UCSD-AML1 (cell line): ENCODE measurements around the gene MANBA.
A peak's percentile ranks its signal among the peaks of the same experiment; 100 is the strongest.

Experiments used
- DNase-seq: peaks from one replicate; lab custom pipeline; 2025; ENCODE audit not compliant: unreplicated experiment; lab: John Stamatoyannopoulos, UW

MANBA gene

DNA sequence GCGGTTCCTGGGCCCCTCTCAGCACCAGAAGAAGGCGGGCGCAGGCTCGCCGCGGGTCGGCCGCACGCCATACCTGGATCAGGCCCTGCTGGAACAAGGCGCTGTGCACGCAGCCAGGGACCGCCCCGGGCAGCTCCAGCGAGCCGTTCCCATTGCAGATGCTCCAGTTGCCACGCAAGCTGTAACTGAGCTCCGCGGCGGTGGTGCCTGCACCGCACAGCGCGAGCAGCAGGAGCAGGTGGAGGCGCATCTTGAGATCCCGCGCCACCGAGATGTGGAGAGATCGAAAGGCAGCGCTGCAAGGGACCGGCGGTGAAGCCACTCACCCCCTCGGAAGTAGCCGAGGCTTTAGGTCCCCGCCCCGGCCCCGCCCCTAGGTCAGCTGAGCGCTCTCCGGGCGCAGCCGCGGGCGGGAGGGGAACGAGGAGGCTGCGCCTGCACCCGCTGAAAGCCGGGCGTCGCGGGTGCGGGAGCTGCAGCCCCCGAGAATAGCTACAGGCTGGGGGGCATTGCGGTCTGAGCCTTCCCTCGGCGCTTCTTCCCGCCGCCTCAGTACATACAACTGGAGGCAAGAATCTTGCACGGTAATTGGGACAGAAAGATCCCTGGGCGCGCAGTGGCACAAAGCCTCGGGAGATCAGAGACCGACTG, at the start of gene MANBA:
Gene MANBA, minus strand, starts transcription at position 324 of the 651 bp plus-strand sequence. Its CDS starts 74 bp downstream, at position 250.
- peak; percentile 88 for DNase-seq

DNA sequence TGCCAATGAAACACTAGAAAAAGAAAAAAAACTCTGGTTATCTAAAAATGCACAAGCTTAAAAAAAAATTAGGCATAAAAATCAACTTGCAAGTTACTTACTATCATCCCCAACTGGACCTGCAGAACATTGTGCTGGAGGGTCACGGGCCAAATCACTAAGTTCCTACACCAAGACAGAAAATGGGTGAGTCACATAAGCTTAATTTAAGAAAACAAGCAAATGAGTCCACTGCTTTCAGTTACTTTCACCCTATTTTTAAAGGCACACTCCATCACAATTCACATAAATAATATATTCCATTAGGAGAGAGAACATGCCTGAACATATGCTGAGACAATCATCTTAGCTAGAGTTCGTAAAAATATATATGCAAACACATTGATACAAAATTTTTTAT, 48.9 kb upstream of the MANBA start:
- no peak for DNase-seq

DNA sequence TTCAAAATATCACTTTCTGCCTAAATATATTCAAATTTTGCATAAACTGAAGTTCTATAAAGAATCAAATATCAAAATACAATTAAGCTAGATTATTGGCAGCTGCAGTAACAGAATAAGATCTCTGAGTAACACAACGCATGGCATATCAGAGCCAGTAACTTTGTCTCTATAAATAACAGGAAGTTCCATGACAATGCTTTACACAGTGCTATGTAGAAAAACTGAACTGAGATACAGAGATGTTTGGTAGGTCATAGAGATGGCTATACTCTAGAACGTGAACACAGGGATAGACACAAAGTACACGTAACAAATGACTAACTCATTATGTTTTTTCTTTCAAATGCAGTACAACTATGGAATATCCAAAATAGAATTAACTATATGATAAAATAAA, 48.4 kb upstream of the MANBA start:
- no peak for DNase-seq

DNA sequence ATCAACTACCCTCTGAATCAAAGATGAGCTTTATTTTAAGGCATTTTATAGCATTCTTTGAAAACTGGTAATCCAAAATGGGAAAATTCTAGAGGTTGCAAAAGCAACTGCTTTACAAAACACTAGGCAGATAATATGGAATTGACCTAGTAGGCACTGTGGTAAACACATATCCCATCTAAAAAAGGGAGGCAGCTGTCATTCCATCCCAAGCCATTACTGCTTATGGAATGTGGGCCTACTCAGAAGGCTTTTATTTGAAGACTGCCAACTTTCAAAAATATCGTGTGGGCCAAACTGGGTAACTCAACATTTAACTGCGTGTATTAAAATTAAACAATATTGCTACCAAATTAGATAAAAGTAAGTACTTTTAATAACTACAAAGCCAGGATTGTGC, 47.2 kb upstream of the MANBA start:
- DNase-seq, result no peak

DNA sequence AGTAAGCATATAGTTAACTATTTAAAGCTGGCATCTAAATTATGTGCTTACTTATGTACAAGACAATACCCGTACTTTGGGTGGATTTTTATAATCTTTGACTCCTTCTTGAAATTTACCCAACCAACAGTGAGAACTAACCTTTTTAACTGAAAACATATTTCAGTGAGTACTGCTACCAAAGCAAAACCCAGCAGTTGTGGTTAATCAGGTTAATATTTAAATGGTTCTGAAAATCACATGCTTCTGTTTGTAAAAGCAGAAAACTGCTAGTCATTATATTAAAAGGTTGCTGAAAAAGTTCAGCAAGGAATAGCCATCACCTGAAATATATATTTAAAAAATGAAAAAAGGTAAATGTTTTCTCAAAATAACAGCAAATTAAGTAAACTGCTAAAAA, 46.6 kb upstream of the MANBA start:
- DNase-seq, result no peak

DNA sequence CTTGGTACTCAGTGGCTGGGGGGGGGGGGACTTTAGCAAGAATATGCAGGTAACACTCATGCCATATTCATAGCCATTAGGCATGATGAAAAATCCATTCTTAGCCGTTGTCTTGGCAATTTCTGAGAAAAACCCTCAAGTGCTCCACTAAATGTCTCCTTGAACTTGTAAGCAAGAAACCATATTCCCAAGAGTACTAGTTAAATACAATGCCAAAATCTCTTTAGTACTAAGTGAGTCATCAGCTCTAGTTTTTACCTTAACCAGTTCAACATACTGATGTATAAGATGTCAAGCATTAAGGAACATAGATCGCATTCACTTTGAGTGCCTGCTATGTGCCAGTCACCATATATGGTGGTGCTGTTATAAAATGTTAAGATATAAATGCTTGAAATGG, 39.0 kb upstream of the MANBA start:
- DNase-seq, result no peak

DNA sequence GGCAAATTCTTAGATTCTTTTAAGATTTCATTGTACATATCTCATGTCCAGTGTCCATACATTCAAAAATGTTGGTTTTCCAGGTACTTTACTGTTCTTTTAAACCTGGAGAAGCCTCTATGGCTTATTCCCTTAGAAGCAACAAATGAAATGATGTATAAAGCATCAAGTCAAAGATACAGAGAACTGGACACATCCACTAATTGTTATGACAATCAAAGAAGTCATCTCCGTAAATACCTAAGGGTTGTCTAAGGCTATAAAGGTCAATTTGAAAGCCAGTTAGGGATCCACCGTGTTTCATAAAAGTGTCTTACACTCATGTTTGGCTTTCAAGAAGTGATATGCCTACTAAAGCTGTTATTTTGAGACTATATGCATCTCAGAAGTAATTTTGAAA, 34.2 kb upstream of the MANBA start:
- no peak for DNase-seq

DNA sequence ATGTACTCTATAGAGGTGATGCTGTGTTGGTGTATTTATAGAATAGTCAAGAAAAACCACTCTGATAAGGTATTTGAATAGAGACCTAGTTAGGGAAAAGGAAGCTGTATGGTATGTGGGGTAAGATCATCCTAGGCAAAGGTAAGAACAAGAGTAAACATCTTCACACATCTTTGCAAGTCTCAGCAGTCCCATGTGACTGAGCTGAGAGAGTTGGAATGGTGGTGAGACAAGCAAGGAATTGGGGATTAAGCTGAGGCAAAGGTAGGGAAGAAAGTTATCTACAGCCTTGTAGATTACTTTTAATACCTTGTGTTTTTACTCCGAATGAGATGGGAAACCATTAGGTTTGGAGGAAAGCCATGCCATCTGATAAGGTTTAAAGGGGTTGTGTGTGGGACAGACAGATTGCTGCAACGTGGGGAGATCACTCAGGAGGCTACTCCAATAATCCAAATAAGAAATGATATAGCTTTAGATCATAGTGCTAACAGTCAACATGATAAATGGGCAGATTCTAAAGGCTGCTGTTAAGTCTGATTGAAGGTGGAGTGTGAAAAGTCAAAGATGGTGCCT, 31.7 kb upstream of the MANBA start:
- DNase-seq, result no peak

DNA sequence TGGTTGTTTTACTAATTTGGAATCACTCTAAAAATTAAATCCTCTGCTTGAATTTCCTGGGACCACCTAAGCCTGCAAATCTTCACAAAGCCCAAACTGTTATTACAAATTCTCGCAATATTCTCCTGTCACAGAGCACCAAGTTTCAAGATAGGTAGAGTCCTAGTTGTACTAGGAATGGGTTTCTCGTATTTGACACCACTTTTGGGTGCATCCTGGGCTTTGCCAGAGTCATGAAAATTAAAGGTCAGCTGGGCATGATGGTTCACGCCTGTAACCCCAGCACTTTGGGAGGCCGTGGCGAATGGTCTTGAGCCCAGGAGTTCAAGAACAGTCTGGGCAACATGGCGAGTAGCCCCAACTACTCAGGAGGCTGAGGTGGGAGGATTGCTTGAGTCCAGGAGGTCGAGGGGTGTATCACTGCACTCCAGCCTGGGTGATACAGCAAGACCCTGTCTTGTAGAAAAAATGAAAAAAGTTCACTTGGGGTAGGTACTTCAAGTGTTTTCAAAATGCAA, 30.6 kb upstream of the MANBA start:
- DNase-seq, result peak; percentile 14

DNA sequence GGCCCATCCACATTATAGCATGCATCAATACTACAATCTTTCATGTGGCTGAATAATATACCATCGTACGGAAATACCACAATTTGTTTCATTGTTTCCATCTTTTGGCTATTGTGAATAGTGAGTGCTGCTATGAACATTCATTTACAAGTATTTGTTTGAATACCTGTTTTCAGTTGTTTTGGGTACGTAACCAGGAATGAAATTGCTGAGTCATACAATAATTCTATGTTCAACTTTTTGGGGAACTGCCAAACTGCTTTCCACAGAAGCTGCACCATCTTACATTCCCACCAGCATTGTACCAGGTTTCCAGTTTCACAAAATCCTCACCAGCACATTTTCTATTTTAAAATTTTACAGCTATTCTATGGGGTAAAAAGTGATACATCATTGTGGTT, 28.5 kb upstream of the MANBA start:
- no peak for DNase-seq

DNA sequence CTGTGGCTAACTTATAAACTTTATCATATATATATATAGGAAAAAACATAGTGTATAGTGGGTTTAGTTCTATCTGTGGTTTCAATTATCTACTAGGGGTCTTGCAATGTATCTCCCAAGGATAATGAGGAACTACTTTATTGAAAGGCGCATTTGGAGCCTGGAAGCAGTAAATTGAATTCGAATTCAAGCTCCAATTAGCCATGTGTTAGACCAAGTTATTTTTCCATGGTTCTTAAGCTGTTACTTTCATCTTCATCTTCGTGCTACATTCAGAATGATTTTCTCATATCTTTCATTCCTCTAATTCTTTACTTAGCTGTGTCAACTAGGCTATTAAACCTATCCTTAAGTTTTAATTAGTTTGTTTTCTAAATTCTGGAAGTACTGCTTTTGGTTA, 27.2 kb upstream of the MANBA start:
- DNase-seq, result no peak

DNA sequence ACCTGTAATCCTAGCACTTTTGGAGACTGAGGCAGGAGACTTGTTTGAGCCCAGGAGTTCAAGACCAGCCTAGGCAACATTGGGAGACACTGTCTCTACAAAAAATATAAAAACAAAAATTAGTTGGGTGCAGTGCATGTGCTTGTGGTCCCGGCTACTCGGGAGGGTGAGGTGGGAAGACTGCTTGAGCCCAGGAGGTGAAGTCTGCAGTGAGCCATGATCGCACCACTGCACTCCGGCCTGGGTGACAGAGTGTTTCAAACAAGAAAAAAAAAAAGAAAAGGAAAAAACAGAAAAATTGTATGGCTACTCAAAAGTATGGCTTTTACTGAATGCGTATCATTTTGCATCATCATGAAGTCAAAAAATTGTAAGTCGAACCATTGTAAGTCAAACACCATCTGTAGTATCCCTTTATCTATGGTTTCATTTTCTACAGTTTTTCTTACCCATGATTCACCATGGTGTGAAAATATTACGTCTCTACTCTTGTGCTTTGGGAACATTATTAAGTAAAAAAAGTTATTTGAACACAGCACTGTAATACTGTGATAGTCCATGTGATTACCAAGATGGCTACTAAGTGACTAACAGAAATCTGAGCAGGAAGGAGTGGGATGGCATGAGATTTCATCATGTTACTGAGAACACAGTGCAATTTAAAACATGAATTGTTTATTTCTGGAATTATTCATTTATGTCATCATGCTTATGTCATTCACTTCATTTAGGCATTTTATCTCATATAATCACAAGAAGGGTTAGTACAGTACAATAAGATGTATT, 26.5 kb upstream of the MANBA start:
- no peak for DNase-seq

DNA sequence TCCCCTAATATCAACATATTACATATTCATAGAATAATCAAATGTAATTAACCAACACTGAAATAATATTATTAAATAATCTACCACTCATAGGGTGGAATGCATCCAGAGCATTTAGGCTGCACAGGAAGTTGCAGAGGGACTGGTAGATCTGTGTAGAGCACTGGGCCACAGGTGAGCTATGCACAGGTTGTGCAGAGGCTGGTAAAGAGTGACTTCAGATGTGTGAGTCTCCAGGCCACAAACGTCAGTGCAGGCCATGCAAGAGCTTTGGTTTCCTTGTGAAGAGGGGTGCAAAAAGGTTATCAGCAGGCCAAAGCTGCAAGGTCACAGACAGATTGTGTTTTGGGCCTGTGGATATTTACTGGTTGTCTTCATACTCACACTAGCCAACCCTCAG, 25.5 kb upstream of the MANBA start:
- DNase-seq, result no peak

DNA sequence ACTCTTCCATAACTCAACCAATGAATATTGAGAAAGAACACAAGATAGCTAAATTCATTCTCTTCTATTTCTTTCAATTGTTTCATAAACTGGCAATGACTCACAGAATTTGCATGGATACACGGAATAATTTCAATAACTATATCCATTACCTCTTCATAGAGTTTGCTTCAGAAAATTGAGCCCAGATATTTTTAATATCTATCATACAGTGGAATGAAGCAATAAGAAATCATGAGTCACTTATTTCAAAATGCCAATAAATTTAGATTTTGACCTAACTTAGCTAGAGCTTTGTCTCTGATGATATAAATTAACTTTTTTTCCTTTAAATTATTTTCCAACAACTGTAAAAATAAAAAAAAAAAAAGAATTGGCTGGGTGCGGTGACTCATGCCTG, 22.2 kb upstream of the MANBA start:
- DNase-seq, result no peak

DNA sequence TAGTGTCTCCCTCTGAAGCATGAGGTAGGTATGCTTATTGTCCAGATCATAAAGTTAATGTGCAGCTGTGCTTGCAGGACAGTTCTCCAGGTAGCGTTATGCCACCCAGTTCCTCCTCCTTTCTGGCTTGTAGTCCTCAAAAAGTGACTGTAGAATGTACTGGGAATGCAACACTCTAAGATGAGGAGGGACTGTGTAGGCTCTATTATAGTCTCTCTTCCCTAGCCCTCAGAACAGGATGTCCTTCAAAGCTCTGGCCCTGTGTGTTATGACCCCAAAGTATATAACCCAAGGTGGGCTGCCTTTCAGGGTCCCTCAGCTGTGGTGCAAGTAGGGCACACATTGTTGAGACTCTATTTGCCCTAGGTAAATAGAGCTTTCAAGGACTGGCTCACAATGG, 20.8 kb upstream of the MANBA start:
- no peak for DNase-seq

DNA sequence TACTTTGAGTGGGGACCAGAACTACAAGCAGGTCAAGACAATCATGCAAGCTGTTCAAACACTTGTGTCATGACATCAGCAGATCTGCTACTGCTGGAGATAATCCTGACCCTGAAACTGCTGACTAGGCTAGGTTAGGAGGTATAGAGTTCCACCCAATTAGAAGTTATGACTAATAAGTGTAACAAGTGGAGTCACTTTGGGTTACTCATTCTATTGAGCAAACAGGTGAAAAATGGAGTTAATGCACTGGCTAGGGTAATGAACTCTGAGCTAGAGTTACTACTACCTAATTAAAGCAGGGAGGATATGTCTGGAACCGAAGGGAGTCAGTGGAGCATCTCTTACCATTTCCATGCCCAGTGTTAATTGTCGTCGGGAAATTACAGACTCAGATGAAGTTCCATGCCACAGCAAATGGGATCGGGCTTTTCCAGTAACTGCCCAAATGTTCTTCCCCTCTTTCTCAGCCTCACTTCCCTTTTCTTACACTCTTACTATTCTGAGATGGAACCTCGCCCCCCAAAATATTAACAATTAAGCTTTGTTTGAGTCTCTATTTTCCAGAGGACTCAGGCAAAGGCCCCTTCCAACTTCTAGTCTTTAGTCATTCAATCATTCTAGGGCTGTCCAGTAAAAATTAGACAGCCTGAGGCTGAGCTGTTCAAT, 19.8 kb upstream of the MANBA start:
- DNase-seq, result no peak

DNA sequence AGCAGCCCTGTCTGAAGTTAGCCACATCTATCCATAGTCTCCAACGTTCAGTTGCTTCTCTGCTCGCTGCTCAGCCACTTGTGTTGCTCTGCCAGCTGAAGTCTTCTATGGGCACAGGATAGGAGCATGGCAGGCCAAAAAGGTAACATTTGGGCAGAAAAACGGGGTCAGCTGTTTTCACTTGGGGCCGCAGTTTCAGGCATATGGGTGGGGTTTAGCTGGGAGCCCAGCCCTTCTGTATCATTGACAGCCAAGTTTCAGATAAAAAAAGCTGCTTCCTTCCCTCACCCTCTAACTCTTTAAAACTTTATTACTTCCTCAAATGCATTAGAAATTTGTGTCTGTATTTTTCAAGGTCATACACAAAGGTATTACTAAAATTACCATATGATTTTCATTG, 18.4 kb upstream of the MANBA start:
- peak; percentile 11 for DNase-seq

DNA sequence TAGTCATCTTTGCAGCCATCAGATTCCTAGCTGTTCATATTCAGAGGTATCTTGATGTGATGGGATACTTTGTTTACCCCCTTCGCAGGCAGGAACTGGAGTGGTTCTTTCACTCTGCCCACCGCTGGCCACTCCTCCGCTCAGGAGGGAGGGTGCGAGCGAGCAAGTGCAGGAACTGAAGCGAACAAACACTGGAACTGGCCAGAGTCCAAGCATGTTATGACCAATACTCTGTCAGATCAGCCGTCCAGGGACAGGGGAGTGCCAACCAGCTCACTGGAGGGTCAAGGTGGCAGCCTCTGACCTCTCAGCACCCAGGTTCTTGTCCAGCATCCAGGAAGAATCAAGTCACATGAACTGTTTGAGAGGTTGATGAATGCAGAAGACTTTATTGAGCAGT, 18.0 kb upstream of the MANBA start:
- no peak for DNase-seq

DNA sequence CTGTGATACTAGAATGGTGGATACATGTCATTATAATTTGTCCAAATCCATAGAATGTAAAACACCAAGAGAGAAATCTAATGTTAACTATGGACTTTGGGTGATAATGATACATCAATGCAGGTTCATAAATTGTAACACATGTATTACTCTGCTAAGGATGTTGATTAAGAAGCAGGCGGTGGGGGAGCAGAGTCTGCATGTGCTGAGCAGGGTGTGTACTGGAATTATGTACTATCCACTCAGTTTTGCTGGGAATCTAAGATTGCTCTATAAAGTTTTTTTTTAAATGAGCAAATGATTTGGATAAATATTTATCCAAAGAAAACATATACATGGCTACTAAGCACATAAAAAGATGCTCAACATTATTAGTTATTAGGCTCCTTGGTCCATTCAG, 15.0 kb upstream of the MANBA start:
- no peak for DNase-seq

DNA sequence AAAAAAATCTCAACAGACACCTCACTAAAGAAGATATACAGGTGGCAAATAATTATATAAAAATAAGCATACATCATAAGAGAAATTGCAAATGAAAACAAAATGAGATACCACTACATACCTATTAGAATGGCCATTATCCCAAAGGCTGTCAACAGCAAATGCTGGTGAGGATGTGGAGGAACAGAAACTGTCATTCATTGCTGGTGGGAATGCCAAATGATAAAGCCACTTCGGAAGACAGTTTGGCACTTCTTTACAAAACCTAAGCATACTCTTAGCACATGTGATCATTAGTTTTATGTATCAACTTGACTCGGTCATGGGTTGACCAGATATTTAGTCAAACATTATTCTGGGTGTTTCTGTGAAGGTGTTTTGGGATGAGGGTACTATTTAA, 13.5 kb upstream of the MANBA start:
- no peak for DNase-seq

DNA sequence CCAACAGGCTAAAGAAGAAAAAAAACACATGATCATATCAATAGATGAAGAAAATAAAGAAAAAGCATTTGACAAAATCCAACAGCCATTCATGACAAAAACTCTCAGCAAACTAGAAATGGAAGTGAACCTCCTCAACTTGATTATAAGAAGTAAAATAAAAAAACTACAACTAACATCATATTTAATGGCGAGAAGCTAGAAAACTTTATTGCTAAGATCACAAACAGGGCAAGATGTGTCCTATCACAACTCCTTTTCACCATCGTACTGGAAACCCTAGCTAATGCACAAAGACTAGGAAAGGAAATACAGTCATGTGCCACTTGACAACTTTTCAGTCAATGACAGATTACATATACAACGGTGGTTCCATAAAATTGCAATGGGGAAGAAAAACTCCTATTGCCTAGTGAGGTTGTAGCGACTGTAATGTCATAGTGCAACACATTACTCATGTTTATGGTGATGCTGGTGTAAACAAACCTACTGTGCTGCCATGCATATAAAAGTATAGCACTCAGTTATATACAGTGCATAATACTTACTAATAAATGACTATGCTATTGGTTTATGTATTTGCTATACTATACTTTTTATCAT, 12.1 kb upstream of the MANBA start:
- no peak for DNase-seq
